GM11168 (cell line): ENCODE measurements around the gene CREBBP.

Experiments used
- in situ Hi-C: fragments of 300-500 bp; cut with MboI; formaldehyde crosslinking; loops from one replicate; pipeline ENCODE4 v1.12.0; 2022; ENCODE audit warnings: low sequenced_read_pairs; ENCODE audit not compliant: unreplicated experiment

CREBBP gene

DNA sequence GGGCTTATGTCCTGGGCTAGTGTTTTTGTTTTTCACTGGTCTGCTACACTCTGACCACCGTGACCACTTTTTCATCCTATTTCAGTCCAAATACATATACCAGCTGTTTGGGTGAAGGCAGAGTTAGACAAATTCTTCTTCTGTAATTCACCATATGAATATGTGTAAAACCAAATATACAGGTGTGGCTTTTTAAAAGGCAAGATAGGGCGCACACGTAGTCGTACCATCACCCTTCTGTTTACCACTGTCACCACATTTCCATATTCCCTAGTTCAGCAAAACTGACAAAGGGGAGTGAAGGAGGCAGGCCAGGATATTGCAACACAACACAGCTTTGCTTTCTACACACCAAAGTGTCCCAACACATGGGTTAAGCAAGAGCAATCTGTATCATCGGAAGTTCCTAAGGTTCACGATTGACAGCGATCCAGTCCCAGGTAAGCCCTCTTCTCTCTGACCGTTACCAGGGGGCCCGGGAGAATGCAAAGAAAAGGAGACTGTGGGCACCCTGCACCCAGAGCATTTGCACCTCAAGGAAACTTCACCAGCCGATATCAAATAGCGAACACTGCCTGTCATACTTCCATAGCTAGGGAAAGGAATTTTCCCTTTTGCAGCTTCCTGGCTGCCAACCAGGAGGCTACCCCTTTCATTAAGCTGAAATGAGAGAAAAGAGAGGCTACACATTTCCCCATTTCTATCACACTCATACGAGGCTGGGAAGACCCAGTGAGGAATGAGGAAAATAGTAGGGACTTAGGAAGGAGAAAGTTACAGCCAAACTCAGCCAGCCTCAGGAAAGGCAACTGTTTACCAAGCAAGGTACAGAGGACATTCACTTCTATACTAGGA lies 23.1 kb downstream of the CREBBP start:
- in situ Hi-C loops: loop anchor here (10.0 kb wide), 1 partner anchor 173 kb away; no protein-coding TSS in a partner anchor

DNA sequence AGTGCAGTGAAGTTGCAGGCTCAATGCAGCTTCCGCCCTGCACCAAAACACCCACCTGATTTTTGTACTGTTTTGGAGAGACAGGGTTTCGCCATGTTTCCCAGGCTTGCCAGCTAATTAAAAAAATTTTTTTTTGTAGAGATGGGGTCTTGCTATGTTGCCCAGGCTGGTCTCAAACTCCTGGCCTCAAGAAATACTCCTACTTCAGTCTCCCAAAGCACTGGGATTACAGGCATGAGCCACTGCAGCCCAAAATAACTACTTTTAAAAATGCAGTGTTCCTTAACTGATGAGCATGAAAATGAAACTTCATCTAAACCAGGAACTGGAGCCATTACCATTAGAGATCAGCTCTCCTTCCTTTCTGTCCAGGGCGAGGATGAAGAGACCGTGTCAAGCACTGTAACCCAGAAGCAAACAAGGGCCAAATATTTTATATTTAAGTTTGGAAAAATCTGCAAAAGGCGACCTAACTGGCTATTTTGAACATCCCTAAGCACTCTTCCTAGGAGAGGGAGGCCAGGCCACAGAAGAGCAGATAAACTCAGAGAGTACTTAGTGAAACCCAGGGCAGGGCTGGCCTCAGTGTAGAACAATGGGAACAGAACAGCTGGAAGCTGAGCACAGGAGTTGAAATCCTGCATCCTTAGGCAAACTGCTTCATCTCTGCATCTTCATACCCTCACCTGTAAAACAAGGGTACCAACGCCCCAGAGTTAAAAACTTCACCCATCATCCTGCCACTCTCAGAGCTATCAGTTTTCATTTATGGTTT lies 24.0 kb downstream of the CREBBP start:
- in situ Hi-C loops: loop anchor here (10.0 kb wide), 1 partner anchor 172 kb away; no protein-coding TSS in a partner anchor

DNA sequence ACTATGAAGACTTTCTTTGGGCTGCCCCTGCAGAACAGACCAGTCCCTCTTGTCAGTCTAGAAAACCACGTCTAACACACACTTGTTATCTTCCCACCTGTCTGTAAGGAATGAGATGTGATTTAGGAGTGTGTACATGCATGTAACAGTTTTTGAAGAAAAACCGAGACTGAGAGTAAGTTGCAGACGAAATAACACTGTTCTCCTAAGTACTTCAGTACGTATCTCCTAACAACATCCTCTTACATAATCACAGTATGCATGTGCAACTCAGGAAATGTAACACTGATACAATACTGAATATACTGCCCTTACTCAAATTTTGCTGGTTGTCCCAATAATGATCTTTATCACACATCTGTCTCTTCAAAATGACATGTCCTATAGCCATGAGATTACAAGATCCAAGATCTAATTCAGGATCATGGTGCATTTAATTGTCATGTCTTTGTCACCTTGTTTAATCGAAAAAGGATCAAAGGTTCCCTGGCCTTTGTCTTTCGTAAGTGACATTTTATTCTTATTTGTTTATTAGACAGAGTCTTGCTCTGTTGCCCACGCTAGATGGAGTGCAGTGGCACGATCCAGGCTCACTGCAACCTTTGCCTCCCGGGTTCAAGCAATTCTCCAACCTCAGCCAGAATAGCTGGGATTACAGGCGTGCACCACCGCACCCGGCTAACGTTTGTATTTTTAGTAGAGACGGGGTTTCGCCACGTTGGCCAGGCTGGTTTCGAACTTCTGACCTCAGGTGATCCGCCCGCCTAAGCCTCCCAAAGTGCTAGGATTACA lies 25.6 kb downstream of the CREBBP start:
- in situ Hi-C loops: loop anchor here (10.0 kb wide), 1 partner anchor 170 kb away; no protein-coding TSS in a partner anchor

DNA sequence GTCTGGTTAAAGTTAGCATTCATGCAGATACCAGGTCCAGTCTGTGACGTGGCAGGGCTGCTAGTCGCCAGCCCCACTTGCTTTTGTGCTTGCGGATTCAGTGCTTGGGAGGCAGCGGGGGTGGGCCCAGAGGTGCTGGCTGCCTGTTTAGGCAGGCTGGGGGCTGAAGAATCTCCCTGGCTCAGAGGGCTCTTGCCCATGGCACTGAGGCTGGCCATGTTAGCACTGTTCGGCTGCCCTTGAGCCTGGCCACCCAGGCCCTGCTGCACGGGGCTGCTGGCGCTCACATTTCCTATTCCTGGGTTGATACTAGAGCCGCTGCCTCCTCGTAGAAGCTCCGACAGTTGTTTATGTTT lies 30.0 kb downstream of the CREBBP start:
- in situ Hi-C loops: loop anchor here (10.0 kb wide), 1 partner anchor 166 kb away; no protein-coding TSS in a partner anchor

DNA sequence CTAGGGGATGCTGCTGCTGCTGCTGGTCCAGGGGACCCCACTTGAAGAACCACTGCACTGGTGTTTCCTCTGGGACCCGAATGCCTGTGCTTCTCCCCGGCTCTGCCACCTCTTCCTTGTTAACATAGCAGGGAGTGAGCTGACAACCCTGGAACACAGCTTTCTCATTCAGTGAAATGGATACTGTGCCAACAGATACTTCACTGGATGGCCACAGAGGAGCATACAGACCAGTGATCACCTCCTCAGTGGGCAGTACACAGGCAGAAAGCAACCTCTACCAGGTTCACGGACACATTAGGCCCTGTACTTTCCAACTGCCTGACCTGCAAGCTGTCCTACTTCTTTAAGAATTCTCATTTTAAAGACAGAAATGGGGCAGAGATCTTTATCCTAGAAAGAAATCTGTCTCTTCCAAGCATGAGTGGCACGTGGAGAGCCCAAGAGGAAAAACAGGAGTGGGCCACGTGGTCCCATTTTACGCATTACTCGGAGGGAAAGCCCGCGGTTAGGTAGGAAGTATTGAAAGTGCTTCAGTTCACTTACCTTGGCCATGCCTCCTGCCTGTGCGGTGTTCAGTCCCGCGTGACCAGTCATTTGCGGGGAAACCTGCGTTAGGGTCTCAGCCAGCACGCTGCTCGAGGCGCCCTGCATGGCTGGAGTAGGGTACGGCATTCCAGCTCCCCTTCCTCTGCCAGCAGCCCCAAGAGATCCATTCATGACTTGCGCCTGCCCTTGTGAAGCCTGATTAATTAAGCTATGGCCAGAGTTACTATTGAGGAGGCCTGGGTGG lies 30.6 kb downstream of the CREBBP start:
- in situ Hi-C loops: loop anchor here (10.0 kb wide), 1 partner anchor 165 kb away; no protein-coding TSS in a partner anchor

DNA sequence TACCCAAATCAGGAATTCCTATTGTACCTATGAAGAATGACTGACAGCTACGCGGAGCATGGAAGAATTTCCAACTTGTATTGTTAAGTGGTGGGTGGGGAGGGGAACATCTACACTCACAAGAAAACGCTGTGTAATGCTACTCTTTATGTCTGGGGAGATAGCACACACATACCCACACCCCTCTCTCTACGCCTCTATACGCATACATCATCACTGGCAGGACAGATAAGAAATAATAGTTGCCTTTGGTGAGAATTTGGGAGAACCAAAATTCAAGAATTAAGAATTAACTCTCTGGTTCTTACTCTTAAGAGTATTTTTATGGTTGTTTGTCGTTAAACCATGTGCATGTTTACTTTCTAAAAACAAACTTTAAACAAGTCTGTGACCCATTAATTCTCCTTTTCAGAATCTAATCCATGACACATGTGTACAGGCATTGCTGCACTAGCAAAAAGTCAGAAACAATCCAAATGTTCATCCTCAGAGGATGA lies 33.9 kb downstream of the CREBBP start:
- in situ Hi-C loops: no loop called here

DNA sequence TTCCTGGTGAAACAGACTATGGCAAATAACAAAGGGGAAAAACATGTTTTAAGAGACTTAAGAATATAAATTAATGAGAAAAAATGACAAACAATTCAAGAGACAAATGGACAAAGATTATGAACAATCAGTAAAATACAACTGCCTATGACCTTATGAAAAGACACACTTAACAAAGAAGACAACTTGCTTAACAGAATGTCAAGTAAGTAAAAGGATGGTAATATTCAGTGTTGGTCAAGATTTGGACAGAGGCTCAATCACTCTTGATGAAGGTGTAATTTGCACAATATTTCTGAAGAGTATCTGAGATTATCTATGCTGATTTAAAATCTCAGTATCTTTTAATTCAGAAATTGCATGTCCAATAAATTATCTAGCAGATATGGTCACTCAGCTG lies 34.4 kb downstream of the CREBBP start:
- in situ Hi-C loops: no loop called here

DNA sequence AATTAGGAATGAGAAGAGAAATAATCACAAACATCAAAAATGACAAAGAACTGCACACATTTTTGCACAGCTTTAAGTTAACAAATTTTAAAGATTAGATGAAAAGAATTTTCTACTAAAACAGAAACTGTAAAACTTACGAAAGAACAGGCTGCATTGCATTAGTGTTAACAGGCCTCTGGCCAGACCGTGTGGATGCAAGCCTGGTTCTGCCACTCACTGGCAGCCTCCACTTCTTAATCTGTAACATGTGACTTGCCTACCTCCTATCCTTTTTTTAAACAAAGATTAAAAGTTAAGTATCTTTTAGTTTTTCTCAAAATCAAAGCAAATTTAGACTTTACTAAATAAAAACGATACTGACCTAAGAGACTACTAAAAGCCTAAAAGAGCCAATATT lies 37.5 kb downstream of the CREBBP start:
- in situ Hi-C loops: no loop called here

DNA sequence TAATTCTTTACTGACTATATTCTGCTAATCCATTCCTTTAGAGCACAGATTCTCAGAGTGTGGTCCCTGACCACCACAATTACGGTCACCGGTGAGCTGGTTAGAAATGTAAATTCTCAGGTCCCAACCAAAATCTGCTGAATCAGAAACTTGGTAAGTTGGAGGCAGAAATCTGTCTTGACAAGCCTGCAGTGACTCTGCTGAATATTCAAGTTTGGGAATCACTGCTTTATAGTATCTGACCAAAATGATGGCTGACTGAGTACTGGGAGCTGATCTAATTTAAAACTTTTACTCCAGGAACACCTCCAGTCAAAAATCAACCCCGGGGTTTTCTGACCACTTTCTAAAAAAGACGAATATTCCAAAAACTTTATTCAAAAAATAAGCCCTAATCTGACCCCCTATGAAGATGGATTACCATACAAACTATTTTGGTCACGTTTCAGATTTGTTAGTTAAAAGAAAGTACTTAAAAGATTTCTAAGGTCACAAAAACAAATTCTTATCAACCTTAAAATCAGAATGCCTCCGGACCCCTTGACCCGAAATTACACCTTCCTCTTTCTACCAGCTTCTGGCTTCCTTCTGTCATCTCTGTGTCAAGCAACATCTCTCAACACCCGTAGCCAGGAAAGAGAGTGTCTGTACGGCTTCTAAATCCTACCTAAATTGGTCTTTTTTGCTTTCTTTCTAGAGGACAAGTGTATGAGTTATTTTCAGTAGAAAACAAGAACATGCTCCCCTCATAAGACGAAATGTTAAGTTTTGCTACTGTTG lies 38.6 kb downstream of the CREBBP start:
- in situ Hi-C loops: no loop called here

DNA sequence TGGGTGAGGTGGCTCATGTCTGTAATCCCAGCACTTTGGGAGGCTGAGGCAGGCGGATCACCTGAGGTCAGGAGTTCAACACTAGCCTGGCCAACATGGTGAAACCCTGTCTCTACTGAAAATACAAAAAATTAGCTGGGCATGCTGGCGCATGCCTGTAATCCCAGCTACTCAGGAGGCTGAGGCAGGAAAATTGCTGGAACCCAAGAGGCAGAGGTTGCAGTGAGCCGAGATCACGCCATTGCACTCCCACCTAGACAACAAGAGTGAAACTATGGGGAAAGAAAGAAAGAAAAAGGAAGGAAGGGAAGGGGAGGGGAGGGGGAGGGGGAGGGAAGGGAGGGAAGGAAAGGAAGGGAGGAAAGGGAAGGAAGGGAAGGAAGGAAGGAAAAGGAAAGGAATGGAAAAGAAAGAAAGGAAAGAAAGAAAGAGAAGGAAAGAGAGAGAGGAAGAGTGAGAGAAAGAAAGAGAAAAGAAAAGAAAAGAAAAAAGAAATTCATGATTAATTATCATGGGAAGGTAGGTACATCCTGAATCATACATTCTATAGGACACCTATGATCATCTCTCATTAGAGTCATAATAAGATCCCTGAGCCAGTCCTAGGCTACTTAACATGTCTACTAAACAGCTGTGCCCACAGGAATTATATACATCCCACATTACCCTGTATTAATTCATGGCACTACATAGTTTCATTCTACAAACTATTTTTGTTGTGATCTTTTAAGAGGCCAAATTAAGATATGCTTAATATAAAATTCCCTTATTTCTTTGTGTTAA lies 40.9 kb downstream of the CREBBP start:
- in situ Hi-C loops: no loop called here

DNA sequence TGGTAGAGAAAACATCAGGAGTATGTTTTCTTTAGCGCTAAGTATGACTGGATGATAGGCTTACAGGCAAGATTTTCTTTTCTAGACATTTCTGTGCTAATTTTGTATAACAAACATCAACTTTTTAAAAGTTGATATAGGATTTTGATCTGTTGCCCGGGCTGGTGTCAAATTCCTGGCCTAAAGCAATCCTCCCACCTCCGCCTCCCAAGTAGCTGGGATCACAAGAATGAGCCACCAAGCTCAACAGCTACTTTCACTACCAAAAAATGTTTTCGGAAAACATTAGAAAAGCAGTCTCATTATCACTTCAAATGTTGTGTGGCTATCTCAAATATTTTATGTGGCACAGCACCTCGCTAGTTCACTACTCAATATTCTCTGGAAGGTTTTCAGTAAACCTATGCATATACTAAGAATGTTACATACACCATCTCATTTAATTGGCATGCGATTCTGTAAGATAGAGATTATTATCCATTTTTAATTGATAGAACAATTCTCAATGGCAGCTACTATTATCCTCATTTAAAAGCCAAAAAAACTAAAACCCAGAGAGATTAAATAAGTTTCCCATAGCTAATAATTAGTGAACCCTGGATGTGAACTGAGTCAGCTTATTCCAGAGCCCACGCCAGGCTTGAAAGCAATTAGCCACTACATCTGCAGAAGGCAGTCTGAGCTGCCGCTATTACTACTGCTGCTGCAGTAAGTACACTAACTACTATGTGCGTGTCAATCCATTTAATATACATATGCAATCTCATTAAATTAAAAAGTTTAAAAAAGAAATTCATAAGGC lies 41.7 kb downstream of the CREBBP start:
- in situ Hi-C loops: no loop called here

DNA sequence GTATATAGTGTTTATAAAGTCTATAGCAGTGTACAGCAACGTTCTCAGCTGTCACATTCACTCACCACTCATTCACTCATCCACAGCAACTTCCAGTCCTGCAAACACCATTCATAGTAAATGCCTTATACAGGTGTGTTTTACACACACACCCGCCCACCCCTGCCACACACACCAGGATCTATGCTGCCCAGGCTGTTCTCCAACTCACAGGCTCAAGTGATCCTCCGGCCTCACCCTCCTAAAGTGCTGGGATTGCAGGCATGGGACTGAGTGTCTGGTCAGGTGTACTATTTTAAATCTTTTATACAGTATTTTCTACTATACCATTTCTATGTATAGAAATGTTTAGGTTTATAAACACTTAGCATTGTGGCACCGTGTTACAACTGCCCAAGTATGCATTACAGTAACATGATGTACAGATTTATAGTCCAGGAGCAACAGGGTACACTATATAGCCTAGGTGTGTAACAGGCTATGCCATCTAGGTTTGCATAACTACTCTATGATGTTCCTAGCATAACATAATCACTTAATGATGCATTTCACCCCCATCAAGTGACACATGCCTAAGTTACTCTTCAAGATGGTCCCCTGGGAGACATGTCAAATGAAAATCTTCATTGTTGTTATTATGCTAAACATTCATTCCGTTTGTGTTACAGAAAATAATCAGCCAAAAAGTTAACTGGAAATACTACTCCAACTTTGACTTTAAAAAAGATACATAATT lies 42.5 kb downstream of the CREBBP start:
- in situ Hi-C loops: no loop called here

DNA sequence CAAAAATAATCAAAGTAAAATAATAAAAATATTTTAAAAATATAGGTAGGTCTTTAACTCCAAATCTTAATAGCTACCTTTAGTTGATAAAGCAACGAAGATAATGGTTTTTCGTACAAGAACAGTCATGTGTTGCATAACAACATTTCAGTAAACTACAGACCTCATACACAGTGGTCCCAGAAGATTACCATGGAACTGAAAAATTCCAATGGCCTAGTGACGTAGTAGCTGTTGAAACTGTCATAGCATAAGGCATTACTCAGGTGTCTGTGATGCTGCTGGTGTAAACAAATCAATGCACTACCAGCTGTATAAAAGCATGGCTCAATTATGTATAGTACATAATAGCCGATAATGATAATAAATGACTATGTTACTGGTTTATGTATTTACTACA lies 43.9 kb downstream of the CREBBP start:
- in situ Hi-C loops: no loop called here

DNA sequence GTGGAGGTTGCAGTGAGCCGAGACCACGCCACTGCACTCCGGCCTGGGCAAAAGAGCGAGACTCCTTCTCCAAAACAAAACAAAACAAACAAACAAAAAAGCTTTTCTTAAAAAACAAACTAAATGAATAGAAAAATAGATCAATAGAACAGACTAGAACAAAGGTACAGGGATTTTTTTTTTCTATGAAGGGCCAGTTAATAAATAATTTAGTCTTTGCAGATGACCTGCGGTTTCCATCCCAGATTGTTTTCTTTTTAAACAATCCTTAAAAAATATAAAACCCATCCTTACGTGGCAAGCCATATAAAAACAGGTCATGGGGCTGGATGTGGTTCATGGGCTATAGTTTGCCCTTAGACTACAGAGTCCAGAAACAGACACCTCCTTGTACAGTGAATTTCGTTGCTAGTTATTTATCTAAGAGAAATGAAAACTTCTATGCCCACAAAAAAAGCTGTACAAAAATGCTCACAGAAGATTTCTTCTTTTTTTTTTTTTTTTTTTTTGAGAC lies 45.4 kb downstream of the CREBBP start:
- in situ Hi-C loops: no loop called here

DNA sequence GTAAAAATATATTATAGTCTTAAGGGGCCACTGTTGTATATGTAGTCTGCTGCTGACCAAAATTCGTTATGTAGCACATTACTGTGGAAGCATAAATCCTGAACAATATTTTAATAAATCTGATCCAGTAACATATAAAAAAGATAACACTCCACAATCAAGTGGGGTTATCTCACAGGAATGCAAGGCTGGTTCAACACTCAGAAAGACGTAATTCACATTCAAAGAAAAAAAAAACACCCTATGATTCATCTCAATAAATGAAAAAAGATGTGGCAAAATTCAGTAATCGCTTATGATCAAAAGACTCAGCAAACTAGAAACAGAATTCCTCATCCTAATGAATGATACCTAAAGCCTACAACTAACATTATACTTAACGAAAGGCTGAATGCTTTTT lies 47.8 kb downstream of the CREBBP start:
- in situ Hi-C loops: no loop called here

DNA sequence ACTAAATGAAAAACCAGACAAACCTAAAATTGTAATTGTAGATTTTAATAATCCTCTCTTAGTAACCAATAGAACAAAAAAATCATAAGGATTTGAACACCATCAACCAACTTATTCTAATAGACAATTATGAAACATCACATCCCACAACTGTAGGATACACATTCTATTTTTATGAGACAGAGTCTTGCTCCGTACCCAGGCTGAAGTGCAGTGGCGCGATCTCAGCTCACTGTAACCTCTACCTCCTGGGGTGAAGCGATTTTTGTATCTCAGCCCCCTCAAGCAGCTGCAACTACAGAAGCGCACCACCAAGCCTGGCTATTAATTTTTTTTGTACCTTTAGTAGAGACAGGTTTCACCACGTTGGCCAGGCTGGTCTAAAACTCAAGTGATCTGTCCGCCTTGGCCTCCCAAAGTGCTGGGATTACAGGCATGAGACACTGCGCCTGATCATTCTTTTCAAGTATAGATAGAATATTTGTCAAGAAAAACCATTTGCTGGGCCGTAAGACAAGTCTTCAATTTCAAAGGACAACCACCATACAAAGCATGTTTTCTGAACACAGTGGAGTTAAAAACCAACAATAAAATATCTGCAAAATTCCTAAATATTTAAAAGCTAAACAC lies 49.8 kb downstream of the CREBBP start:
- in situ Hi-C loops: no loop called here
